NCI-H1105 (cell line): ENCODE data around the gene P2RY12.
"Not testable (repeated sequence)": the region's sequence is repeated elsewhere in the genome, so short reads cannot be mapped to it uniquely, and the experiment has no call there.

Experiments used
- DNase-seq: peaks from one replicate; lab custom pipeline; 2025; lab: John Stamatoyannopoulos, UW

P2RY12 gene

DNA sequence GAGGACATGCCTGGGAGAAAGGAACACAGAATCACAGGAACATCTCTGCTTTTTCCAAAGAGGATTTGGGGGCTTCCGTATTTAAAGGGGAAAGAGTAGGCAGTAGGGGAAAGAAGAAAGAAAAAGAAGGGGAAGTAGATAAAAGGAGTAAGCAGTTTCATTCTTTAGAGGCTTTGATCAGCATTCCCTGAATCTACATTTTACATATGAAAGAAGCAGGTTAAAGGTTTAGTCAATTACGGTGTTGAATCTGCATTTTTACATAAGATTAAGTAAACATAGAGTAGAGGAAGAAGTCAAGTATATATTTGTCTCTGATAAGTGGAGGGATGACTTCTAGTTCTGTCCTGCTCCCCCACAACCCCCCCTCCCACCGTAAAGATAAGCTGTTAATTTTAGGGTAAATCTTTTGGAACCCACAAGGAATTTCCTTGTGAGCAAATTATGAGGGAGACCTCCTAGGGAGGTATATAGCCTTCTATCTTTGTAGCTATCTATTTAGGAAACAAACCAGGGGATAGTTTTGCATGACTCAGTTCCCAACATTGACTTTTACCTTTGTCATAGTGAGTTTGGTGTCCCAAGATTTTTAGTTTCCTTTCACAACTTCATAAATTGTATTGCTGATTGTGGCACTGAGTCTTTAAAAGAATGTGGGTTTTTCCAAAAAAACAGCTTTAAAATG lies 8.7 kb upstream of the P2RY12 start:
- DNase-seq: no peak

DNA sequence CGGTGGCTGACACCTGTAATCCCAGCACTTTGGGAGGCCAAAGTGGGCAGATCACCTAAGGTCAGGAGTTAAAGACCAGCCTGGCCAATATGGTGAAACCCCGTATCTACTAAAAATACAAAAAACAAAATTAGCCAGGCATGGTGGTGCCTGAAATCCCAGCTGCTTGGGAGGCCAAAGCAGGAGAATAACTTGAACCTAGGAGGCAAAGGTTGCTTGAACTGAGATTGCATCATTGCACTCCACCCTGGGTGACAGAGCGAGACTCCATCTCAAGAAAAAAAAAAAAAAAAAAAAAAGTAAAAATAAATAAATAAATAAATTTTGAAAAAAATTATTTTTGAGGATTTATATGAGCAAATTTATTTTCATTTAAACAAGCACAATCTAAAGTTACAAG lies 7.6 kb upstream of the P2RY12 start:
- not testable (repeated sequence) for DNase-seq

DNA sequence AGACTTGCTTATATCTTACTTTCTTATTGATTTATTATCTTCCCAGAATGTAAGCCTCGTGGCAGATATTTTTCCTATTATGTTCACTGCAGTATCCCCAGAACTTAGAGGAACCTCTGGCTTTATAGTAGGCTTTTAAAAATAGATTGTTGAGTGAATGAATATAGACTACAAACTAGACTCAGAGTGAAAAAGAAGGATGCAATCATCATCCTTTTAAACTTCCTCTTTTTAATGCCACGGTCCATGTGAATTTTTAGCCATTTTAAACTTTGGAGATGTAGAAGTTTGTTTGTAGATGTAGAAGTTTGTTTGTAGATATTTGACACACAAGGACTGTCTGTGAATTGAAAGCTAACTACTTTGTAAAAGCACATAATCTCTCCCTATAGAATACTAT lies 7.2 kb upstream of the P2RY12 start:
- DNase-seq: no peak

DNA sequence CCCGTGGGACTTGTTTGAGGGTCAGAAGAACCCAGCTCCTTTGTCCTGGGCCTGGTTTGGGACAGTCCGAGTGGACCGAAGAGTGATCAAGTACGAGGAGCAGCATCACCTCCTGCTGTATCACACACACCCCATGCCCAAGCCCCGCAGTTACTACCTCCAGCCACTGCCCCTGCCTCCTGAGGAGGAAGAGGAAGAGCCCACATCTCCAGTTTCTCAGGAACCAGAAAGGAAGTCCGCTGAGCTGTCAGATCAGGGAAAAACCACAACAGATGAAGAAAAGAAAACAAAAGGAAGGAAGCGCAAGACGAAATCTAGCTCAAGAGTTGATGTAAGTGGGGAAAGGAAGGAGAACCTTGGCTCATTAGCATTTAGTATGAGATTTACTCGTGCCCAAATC lies 3.3 kb upstream of the P2RY12 start:
- DNase-seq: no peak

DNA sequence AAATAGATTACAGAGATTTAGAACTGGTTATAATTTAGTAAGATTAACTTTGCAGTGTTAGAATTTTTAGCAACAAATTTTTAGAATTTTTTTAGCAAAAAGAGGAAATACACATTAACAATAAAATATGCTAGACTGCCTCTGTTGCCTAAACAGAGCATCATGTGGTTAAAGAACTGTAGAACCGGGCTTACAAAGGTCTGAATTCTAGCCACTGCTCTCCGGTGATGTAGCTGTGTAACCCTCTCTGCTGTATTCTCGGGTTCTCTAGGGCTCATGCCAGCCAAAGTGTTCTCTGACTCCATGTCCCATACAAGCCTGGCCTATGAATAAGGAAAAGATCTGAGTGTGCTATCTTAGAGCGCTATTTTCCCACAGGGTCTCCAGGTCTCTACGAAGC lies 2.9 kb upstream of the P2RY12 start:
- no peak for DNase-seq

DNA sequence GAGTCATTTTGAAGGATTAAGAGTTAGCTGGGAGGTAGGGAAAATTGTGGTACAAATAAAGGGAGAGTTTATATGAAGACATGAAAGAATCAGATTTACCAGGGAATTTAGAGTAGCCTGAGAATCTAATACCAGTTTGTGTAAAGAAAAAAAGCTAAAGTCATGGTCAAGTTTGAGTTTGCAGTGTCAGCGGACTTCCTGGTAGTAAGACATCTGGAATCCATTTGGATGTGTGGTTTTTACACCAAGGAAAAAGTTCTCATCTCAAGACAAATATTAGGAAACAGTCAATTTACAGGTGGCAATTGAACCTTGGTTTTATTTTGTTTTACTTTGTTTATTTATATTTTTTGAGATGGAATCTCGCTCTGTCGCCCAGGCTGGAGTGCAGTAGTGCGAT lies 1.5 kb upstream of the P2RY12 start:
- no peak for DNase-seq

DNA sequence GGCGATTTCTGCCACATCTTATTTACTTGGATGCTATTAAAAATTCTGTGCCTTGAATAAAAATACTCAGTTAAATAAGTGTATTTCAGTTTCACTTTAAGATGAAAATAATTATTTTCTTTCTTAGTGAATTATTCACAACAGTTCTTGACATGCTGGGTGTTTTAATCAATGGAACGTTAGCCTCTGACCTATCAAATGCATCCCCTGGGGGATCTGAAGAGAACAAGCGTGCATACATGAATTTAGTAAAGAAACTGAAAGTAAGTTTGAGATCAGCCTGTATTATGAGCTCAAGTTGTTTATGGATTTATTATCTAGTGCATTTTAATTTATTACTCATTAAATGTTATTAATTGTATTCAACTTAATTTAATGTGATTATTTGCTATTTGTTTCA lies 597 bp downstream of the P2RY12 start:
- DNase-seq: no peak

DNA sequence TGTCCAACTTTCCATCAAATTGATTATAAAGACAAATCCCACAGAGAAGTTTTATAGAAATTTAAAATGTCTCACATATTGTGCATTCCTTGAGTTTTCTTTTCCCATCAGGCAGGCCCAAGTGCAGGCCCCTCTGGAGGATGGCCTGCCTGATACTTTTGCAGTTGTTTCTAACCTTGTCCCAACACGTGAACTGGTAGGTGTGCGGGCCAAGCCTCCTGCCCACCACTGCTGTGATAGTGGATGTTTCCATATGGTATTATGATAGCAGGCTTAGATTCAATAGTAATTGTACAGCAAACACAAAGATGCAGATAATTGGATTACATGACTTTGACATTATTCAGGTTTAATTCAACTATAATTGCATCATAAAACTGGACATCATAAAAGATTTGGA lies 1.4 kb downstream of the P2RY12 start:
- no peak for DNase-seq

DNA sequence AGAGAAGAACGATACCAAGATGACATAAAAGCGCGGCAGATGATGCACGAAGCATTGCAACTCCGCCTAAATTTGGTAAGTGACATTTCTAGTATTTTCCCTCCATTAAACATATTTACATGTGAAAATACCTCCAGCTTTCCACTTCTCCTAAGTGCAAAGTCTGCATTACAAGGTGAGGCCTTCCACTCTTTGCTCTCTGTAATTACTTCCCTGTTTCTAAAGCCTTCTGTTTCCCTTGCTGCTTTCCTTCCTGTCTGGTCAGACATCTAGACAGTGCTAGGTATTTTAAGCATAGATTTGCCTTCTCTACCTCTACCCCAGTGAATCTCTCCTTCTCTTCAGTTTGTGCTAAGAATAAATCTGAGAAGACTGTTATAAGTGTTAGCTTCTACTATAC lies 1.9 kb downstream of the P2RY12 start:
- no peak for DNase-seq

DNA sequence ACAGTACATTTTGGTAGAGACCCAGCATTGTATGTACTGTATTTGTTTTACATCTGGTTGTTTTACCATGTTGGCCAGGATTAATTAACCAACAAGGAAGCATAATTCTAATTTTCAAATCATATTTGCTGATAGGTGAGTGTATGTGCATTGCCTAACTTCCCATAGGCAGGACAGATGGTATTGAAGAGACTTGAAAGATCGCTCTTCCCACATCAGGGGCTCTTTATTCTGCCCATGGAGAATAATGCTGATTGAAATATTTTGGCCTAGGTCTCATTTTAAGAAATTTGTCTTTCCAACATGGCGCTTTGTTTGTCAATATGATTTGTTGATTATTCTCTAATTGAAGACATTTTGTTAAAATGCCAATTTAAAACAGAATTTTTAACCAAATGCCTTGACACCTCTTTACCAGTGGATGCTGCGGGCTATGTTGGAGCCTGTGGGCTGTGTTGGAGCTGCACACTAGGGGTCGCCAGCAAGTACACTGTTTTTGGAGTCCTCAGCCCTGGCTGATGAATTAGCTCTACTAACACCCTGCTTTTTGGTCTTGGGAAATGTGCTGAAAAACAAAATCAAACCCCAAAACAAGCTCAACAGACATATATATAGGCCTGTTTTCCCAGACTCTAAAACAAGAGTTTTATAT lies 5.3 kb downstream of the P2RY12 start:
- DNase-seq: no peak

DNA sequence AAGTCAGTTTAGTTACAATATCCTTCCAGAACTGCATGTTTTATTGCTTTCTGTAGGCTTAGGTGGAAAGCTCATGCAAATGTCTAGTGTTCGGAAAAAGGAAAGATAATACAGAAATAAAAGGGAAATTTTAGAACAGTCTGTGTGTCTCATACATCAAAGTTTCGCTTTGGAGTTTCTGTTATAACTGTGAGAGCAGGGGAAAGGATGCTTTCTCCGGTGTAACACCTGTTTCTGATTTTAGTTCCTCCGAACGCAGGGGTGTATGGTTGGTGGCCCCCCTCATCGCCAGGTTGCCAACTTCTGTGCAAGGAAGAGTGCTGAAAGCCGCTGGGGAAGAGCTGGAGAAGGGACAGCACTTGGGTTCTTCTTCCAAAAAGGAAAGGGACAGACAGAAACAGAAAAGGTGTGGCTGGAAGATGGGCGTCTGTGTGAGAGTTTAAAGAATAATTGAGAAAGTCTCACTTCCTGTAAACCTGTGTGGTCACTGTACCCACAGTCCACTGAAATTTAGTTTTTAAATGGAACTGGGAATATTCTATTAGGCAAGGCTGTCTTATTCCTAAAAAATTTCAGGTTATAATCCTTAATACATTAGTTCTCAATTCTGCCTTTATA lies 6.7 kb downstream of the P2RY12 start:
- DNase-seq: no peak

DNA sequence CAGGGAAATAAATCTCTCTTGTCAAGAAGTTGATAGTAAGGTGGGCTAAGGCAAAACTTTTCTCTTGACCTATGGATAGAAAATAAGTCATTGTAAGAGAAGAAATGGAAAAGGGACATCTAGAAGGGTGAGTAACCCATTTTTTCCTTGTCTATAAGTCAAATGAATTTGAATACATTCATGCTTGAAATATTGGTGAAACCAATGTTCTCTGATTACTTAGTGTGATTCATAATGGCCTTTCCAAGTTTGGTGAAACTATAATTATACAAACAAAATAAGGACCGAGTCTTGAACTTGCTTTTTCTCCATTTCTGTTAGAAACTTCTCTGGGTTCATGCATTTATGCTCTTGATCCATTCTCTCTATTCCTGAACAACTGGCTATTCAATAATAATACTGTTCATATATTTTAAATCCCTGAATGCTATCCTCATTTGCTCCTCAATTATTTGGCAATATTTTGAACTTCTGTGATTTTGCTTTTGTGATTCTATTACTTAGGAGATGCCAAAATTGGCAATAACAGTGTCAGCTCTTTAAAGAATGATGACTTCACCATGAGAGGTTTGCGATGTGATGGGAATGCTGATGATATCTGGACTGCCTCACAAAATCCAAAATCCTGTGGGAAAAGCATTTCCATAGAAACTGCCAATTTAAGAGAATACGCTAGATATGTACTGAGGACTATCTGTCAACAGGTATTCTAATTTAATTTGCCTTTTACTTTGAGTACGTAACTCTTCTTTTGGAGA lies 12.3 kb downstream of the P2RY12 start:
- no peak for DNase-seq

DNA sequence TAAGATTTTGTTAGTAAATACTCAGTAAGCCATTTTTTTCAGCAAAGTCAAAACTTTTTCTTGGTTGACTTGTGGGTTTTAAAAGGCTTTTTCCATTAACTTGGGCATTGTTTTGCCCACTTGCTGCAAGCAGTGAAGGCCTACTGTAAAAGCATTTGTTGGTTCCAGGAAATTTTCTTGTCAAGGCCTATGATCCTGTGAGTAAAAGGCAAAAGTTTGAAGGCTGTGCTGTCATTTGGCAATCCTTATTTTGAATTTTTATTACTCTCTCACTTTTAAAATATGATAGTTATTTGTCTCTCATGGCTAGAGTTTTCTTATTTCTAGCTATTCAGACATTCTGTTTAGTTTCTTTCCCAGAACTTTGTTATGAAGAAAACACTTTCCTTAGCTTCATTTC lies 13.0 kb downstream of the P2RY12 start:
- no peak for DNase-seq

DNA sequence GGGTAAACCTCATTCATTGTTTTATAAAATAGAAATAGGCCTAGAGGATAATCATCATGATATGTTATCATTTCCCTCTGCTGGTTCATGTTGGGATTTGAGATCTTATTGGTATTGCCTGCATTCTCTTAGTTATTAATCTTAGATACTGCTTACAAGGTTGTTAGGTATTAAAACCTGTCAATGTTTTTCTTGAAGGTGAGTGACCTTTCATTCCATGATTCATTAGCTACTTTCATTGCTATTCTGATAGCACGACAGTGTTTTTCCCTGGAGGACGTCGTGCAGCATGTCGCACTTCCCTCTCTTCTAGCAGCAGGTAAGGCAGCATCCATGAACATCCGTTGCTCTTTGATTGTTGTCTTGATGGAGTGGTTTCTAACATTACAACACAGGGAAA lies 17.1 kb downstream of the P2RY12 start:
- no peak for DNase-seq

DNA sequence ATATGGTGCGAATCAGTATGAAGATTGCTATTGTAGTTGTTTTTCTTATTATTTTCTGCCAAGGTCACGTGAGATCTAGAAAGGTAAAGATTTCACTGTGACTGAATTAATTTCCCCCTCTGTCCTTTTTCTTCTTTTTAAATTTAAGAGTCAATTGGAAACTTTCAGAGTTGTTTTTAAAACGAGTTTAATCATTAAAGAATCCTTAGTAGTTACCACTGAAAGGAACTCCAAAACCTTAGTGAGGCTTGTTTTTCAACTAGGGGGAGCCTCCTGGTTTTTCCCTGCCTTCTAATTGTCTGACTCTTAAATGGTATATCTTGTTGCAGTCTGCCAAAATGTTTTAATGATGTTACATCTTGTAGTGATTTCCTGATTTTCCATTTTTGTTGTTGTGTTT lies 17.6 kb downstream of the P2RY12 start:
- no peak for DNase-seq

DNA sequence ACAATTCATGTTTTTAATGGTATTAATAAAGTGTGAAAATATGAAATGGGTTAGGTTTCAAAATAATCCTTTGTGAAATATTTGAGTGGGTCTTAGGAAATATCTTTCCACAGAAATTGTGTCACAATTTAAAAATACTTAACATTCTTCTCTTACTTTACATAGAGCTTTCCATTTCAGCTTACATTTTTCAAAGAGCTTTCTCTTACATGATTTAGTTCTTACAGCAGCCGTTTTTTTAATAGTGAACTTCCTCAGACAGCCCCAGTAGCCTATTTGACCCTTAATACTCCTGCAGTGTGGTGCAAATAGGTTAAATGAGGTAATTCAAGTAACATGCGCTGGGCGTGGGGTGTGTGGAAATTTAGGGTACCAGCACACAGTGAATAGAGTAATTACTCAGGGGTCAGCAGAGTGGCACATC lies 21.8 kb downstream of the P2RY12 start:
- no peak for DNase-seq

DNA sequence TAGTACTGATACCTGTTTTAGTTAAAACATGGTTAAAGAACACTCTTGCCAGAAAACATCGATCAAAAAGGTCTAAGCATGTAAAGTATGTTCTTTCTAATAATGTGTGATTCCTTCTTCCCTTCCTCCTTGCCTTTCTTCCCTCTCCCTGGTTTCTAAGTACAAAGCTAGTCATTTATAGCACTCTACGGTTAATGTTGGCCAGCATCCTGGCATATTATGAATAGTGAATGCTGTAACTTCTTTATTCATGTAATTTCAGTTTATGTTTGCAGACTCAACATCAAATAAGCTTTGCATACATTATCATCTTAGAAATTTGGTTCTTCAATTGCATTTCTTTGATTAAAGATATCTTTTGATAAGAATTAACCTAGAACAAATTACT lies 27.1 kb downstream of the P2RY12 start:
- no peak for DNase-seq

DNA sequence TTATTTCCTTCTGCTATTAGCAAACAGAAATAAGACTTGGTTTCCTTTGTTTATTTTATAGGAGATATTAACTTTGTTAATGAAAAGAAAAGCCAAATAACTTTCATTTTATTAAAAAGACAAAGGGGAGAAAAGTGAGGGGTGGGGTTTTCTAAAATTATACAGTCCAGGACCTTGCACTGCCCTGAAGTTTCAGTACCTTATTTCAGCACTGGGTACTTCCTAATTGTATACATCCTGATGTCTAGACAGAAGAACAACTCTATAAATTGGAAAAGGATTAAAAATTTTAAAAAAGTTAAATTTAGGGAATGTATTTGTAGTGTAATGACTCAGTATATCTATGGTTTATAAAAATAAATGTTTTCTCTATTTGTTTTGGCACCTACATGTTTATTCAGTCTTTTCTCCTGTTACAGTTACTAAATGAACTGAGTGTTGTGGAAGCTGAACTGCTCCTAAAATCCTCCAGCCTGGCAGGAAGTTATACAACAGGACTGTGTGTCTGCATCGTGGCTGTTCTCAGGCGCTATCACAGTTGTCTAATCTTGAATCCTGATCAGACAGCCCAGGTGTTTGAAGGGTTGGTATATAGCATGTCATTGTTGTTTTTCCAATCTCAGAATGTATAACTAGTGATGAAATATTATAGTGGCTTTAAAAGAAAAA lies 27.6 kb downstream of the P2RY12 start:
- no peak for DNase-seq

DNA sequence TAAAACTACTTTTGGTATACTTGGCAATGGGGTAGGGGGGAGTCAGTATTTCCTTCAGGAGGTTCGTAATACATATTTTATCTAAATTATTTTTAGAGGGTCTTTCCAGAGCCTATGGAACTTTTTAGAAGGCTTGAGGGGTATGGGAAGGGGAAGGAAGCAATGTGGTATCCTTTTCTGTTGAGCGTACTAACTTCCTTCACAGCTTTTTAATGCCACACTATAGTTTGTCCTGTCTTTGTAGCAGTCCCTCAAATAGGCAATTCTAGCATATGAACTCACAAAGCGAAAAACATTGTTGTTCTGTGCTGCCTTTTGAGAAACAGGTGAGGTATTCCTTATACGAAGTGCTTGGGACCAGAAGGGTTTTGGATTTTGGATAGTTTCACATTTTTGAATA lies 32.9 kb downstream of the P2RY12 start:
- no peak for DNase-seq

DNA sequence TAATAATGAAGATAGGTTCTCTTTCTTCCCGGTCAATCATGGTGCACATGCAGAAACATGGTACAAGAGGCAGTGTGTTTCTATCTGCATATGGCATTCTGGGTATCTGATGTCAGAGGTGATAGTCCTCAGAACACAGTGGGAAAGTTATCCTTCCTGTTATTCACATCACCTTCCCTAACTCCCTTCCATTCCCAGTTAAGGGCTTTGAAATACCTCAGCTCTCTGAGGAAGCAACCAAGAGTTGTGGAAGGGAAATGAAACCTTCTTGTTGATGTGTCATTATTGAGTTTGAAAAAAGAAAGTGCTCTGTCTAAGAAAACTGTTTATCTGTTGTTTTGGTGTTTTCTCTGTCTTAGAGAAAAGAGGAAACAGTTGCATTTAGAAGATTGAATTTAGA lies 33.3 kb downstream of the P2RY12 start:
- no peak for DNase-seq

DNA sequence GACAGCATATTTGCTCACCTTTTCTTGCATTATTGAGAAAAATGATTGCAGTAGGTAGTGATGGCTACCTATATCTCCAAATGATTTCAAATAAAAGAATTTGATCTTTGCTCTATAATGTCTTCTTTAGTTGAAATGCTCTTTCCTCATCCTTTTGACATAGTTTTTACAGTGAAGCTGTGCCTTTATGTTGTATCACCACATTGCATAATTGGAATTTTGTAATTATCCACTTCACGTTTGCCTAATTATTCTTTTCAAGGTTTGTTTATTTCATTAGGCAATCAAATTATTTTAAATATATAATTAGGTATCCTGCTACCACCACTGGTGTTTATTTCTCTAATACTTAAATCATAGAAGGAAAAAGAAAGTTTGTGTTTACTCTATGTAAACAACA lies 33.9 kb downstream of the P2RY12 start:
- no peak for DNase-seq

DNA sequence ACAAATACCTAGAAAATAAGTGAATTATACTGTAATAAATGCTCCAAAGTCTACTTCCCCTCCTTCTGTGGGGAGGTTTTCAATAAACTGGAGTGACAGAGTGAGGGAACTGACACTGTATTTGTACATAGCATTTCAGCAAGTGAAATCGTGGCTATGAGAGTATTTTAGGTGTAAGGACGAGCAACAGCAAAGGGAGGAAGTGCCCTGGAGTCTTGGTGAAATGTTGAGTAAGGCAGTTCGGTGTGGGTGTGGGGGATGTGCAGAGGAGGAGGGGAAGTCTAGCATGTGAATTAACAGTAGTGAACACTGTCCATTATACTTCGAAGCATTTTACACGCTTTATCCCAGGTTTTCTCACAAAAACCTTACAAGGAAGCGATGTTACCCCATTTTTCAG lies 37.1 kb downstream of the P2RY12 start:
- DNase-seq: no peak
